GM13976 (cell line): ENCODE measurements around the gene U2AF2.

Experiments used
- DNase-seq: peaks from one replicate; pipeline ENCODE4 v3.0.0; 2012; ENCODE audit warnings: low spot score
- CTCF ChIP-seq: IDR thresholded peaks from 2 replicates; pipeline ENCODE4 v1.5.1; 2012; ENCODE audit warnings: borderline replicate concordance, mild to moderate bottlenecking; ENCODE audit not compliant: insufficient read depth; ENCODE audit errors: extremely low read depth, missing control alignments, control extremely low read depth
- in situ Hi-C: fragments of 300-500 bp; cut with MboI; formaldehyde crosslinking; loops from one replicate; pipeline ENCODE4 v1.12.0; 2022; ENCODE audit warnings: low sequenced_read_pairs, mixed read lengths, inconsistent platforms; ENCODE audit not compliant: unreplicated experiment

The U2AF2 gene

GRCh38 chr19:55656552-55656951 lies 1.7 kb downstream of the U2AF2 start:
- in situ Hi-C loops, result no loop called here
- no peak for TF ChIP-seq CTCF

DNA sequence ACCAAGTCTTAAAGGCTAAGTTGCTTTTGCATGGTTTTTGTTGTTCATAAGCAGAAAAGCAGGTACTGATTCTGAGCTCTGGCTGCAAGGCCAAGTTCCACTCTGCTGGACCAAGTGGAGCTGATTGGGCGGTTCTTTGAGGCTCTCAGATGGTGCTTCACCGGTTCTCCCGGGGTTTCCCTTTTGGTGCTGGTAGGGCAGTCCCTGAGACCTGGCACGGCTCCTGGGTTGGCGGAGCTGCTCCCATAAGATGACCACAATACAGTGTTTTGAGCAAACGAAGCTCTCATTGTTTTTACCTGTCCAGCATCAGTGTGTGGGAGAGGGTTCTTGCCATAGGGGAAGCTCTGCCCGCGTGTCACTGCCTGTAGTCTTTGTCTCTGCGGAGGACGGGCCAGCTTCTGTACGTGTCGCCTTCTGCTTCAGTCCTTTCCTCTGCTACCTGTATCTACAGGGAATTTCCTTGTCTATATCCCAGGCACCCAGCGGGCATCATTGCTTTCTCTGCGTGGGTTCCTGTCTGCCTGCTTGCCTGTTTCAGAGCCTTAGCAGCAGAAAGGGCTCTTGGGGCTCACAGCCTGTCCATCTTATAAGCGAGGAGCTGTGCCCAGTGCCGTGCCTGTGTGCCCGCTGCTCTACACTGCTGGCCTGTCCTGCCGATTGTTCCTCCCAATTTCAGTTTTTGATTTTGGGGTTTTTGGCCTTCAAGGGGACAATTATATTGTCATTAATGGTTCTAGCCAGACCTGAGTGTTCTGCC lies 2.3 kb downstream of the U2AF2 start:
- no peak for DNase-seq
- in situ Hi-C loops, result no loop called here
- TF ChIP-seq CTCF, result no peak

More at GRCh38 chr19:55656552-55656951, 1.7 kb downstream of the U2AF2 start:
- DNase-seq, result no peak

GRCh38 chr19:55658846-55659459 lies 4.1 kb downstream of the U2AF2 start:
- no peak for TF ChIP-seq CTCF
- in situ Hi-C loops, result no loop called here
- DNase-seq, result no peak

DNA sequence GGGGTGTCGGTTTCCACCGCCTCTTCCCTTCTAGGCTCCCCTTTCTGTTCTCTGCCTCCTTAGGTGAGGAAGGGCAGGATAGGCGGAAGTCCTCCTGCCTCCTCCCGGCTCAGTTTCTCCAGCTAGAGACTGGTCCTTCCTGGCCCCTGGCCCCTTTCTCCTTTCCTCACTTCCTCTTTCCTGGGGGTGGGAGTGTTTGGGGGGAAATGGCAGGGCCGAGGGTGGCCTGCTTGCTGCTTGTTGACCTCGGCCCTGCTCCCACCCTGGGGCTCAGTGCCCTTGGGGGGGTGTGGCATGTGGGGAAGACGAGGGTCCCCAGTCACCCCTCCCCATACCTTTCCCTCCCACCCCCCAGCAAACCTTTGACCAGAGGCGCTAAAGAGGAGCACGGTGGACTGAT lies 5.0 kb downstream of the U2AF2 start:
- no peak for DNase-seq
- in situ Hi-C loops, result no loop called here
- no peak for TF ChIP-seq CTCF

GRCh38 chr19:55660404-55660803 lies 5.6 kb downstream of the U2AF2 start:
- no peak for TF ChIP-seq CTCF
- in situ Hi-C loops, result no loop called here
- DNase-seq, result no peak

GRCh38 chr19:55660991-55661390 lies 6.2 kb downstream of the U2AF2 start:
- no peak for TF ChIP-seq CTCF
- in situ Hi-C loops, result no loop called here
- DNase-seq, result no peak
